HepG2 (cell line): ENCODE measurements around the gene CLASRP. TPM values are rescaled to one million over a fixed set of nuclear protein-coding genes. Genes with fewer than 3 reads are reported as not detected.
A peak's percentile ranks its signal among the peaks of the same experiment; 100 is the strongest.

ENCODE experiments used
- ATAC-seq: fragments of 200-7000 bp; cut with Tn5 transposase; 3 replicates; pipeline ENCODE4 v1.9.1; 2020; ENCODE audit warnings: mild to moderate bottlenecking, moderate library complexity
- BruUV-seq: library from RNA; stranded (reverse); fragments of 400-500 nt; replicated peaks from 2 replicates; lab custom pipeline; 2021; lab: Mats Ljungman, UMichigan
- CTCF ChIA-PET: fragments of 300-600 bp; formaldehyde crosslinking; extraction: SDS; loops from one replicate; lab custom pipeline; 2021; ENCODE audit warnings: low total read pairs, inconsistent platforms, low intra/inter-chr PET ratio; lab: Yijun Ruan, JAX
- POLR2A ChIA-PET: fragments of 350-600 bp; sonication (Branson Sonifier 250); formaldehyde crosslinking; loops from one replicate; lab custom pipeline; 2020; ENCODE audit warnings: antibody characterized with exemption, inconsistent platforms; lab: Yijun Ruan, JAX
- DNase-seq: peaks from one replicate; pipeline ENCODE4 v3.0.0-alpha.2; 2015; ENCODE audit warnings: low spot score
- FAIRE-seq: peaks from 3 replicates; lab custom pipeline; 2011; peaks lifted over from hg19 to GRCh38; lab: Jason Lieb, UNC
- H2AFZ ChIP-seq: one replicate; pipeline ENCODE4 v1.6.1; 2011; ENCODE audit warnings: low read length, inconsistent platforms
- H3K27ac ChIP-seq: fragments of 300-600 bp; 3 replicates; pipeline ENCODE4 v1.8.0; 2011; ENCODE audit warnings: mixed run types, mild to moderate bottlenecking, mixed read lengths, low read length, inconsistent platforms; ENCODE audit not compliant: insufficient read depth; ENCODE audit errors: extremely low read length
- H3K27me3 ChIP-seq, 2 experiments: fragments of 200-600 bp in 1 of 2; 2 replicates in 1 of 2; 3 replicates in 1 of 2; pipeline versions ENCODE4 v1.6.0 to v1.8.0; 2011; ENCODE audit warnings: low read length in 2 of 2, mild to moderate bottlenecking in 2 of 2, moderate library complexity in 2 of 2, inconsistent platforms in 1 of 2; ENCODE audit not compliant: insufficient read depth in 2 of 2, control insufficient read depth in 1 of 2
- H3K36me3 ChIP-seq, 2 experiments: fragments of 200-600 bp in 1 of 2; replicated peaks in 1 of 2; 2 replicates in 1 of 2; 3 replicates in 1 of 2; pipeline versions ENCODE4 v1.5.1 to v1.8.0; 2011; ENCODE audit warnings: low read length in 2 of 2, inconsistent platforms in 1 of 2; ENCODE audit not compliant: insufficient read depth in 2 of 2, control insufficient read depth in 1 of 2
- H3K4me1 ChIP-seq: 2 replicates; pipeline ENCODE4 v1.5.1; 2012; ENCODE audit warnings: low read length, inconsistent platforms; ENCODE audit not compliant: insufficient read depth
- H3K4me2 ChIP-seq: 2 replicates; pipeline ENCODE4 v1.6.0; 2011; ENCODE audit warnings: low read depth, low read length, inconsistent platforms
- H3K4me3 ChIP-seq, 3 experiments: fragments of 200-600 bp in 1 of 3; sonication (generic), shearing (Covaris generic) in 1 of 3; replicated peaks in 1 of 3; 2 replicates each; pipeline ENCODE4 v1.5.1; 2011 to 2016; ENCODE audit warnings: low read length in 3 of 3, inconsistent platforms in 2 of 3, low read depth in 2 of 3, mild to moderate bottlenecking in 2 of 3, control low read depth in 1 of 3, mixed read lengths in 1 of 3; ENCODE audit not compliant: insufficient read depth in 1 of 3
- H3K79me2 ChIP-seq: one replicate; pipeline ENCODE4 v1.6.1; 2011; ENCODE audit warnings: low read length, inconsistent platforms; ENCODE audit not compliant: insufficient read depth
- H3K9ac ChIP-seq: 2 replicates; pipeline ENCODE4 v1.6.0; 2011; ENCODE audit warnings: mild to moderate bottlenecking, low read depth, low read length, inconsistent platforms; ENCODE audit not compliant: insufficient read depth
- H3K9me3 ChIP-seq: 2 replicates; pipeline ENCODE4 v1.5.1; 2012; ENCODE audit warnings: mild to moderate bottlenecking, low read length
- H4K20me1 ChIP-seq: 2 replicates; pipeline ENCODE4 v1.6.0; 2011; ENCODE audit warnings: inconsistent platforms, mild to moderate bottlenecking, low read length, moderate library complexity; ENCODE audit not compliant: insufficient read depth
- CHD4 ChIP-seq: fragments of 200-600 bp; sonication (generic); IDR thresholded peaks from 2 replicates; pipeline ENCODE4 v1.7.0; 2017; ENCODE audit warnings: mild to moderate bottlenecking, low read length, borderline replicate concordance
- NFE2 ChIP-seq: sonication (generic); formaldehyde crosslinking; IDR thresholded peaks from 2 replicates; pipeline ENCODE4 v1.4.0; 2020; ENCODE audit warnings: missing genetic modification reagents
- NR2F2 ChIP-seq: IDR thresholded peaks from 2 replicates; pipeline ENCODE4 v1.6.1; 2012; ENCODE audit warnings: low read depth, inconsistent platforms, borderline replicate concordance
- RFX3 ChIP-seq: IDR thresholded peaks from 2 replicates; pipeline ENCODE4 v1.6.1; 2016; ENCODE audit warnings: missing biosample characterization, missing genetic modification reagents
- RORA ChIP-seq: sonication (generic); formaldehyde crosslinking; IDR thresholded peaks from 2 replicates; pipeline ENCODE4 v1.5.0; 2020; ENCODE audit warnings: mild to moderate bottlenecking, missing genetic modification reagents, moderate library complexity
- ZFP37 ChIP-seq: sonication (generic); formaldehyde crosslinking; IDR thresholded peaks from 2 replicates; pipeline ENCODE4 v1.4.0; 2020; ENCODE audit warnings: missing genetic modification reagents, borderline replicate concordance
- ZNF629 ChIP-seq: sonication (generic); formaldehyde crosslinking; conservative IDR thresholded peaks from 2 replicates; pipeline ENCODE4 v1.5.0; 2020; ENCODE audit warnings: missing genetic modification reagents
- ZNF773 ChIP-seq: sonication (generic); formaldehyde crosslinking; IDR thresholded peaks from 2 replicates; pipeline ENCODE4 v1.4.0; 2020; ENCODE audit warnings: missing genetic modification reagents, borderline replicate concordance
- ZNF782 ChIP-seq: sonication (generic); formaldehyde crosslinking; IDR thresholded peaks from 2 replicates; pipeline ENCODE4 v1.4.0; 2020; ENCODE audit warnings: missing genetic modification reagents, mild to moderate bottlenecking, borderline replicate concordance
- ZSCAN21 ChIP-seq: sonication (generic); formaldehyde crosslinking; IDR thresholded peaks from 2 replicates; pipeline ENCODE4 v1.8.0; 2022; ENCODE audit warnings: mild to moderate bottlenecking, missing genetic modification reagents, moderate library complexity, borderline replicate concordance
- WGBS: methylation state at CpG from one replicate; pipeline ENCODE4 v1.1.6; 2017; ENCODE audit warnings: low lambda C conversion rate; 5-methylcytosine and 5-hydroxymethylcytosine counted together
- in situ Hi-C: cut with HindIII; loops from 2 replicates; pipeline ENCODE4 v1.10.0; 2017; ENCODE audit warnings: low pct_unique_long_range_greater_than_20kb; ENCODE audit not compliant: extremely low pct_ligation_motif_present
- intact Hi-C: fragments of 100-400 bp; cut with micrococcal nuclease; formaldehyde crosslinking; loops from one replicate; pipeline ENCODE4 v1.10.0; 2022; ENCODE audit not compliant: unreplicated experiment
- polyA plus RNA-seq, 8 experiments: library from polyadenylated mRNA; depleted of rRNA in 3 of 8; stranded (reverse) in 7 of 8; unstranded in 1 of 8; fragments of >200 nt; fragmentation: Illumina TruSeq in 4 of 8; extraction: Trizol in 4 of 8; gene quantifications; 2 replicates each; pipeline versions ENCODE4 v1.2.1 to v1.2.3, GENCODE V29; 2011 to 2016; ENCODE audit warnings: low read depth in 4 of 8, missing spikeins in 1 of 8, mixed read lengths in 1 of 8; ENCODE audit not compliant: insufficient read depth in 1 of 8
- total RNA-seq, 5 experiments: library from RNA; depleted of rRNA; stranded (reverse); fragments of >200 nt; fragmentation: Illumina TruSeq; extraction: Trizol; gene quantifications; 2 replicates each; pipeline ENCODE4 v1.2.3, GENCODE V29; 2016; ENCODE audit warnings: low read depth in 1 of 5
- TF ChIP-seq, protein P1 (sequence below): sonication (generic); formaldehyde crosslinking; IDR thresholded peaks from 2 replicates; pipeline ENCODE4 v1.5.1; 2020; ENCODE audit warnings: missing genetic modification reagents, mild to moderate bottlenecking, borderline replicate concordance
- TF ChIP-seq, protein P2 (sequence below): IDR thresholded peaks from 2 replicates; pipeline ENCODE4 v1.6.1; 2016

Gene CLASRP
- total and polyA plus RNA-seq, 2 of the 13 experiments (the other 11 are each of a cell fraction or from before 2014, with no cell fraction given), result 32.0 to 51.4 TPM

DNA sequence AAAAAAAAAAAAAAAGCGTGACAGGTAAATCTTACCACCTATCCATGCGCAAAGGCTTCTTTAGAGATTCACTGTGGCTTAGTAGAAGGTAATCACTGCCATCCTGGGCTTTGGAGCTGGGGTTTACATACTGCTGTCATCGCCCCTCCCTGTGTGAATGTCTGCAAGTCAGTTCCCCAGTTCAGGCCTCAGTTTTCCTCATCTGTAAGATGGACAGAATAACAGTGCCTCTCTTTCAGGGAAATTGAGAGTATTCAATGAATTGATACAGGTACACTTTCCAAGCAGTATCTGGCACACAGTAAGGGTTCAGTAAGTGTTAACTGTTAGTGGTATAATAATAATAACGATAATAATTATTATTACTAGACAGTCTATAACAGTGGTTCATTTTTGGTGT is 35.4 kb upstream of the CLASRP start:
- in situ Hi-C loops, result no loop called here
- ATAC-seq, result no peak
- intact Hi-C loops, result no loop called here

More for the DNA sequence above, 35.4 kb upstream of the CLASRP start:
- Histone ChIP-seq H4K20me1 (no peaks in the 10 kb centered on the region), H3K4me3 (no peak overlapping the region), H3K36me3 (no peaks in the 10 kb centered on the region), H3K9ac (no peak overlapping the region), H3K4me2 (no peak overlapping the region), H2AFZ (no peak overlapping the region), H3K9me3 (no peaks in the 10 kb centered on the region), H3K27ac (no peak overlapping the region), H3K79me2 (no peaks in the 10 kb centered on the region), H3K27me3 (no peaks in the 10 kb centered on the region), H3K4me1 (peaks cover 21% of the 10 kb centered on the region)
- ChIA-PET CTCF (no interaction called here), POLR2A (interaction anchor here (0.7 kb wide), 1 partner anchor 152 kb away, joined by 3 read pairs; no protein-coding TSS in a partner anchor)
- DNase-seq, result no peak
- no peak for FAIRE-seq
- 81% methylated on average over 4 of the region's 4 CpGs for WGBS
- no TSS peak for BruUV-seq
- TF ChIP-seq NR2F2, result no peak
- no peak for TF ChIP-seq ZSCAN21 (CRISPR knock-in tag)
- TF ChIP-seq ZNF629, result peak; percentile 87
- TF ChIP-seq, protein P1, sequence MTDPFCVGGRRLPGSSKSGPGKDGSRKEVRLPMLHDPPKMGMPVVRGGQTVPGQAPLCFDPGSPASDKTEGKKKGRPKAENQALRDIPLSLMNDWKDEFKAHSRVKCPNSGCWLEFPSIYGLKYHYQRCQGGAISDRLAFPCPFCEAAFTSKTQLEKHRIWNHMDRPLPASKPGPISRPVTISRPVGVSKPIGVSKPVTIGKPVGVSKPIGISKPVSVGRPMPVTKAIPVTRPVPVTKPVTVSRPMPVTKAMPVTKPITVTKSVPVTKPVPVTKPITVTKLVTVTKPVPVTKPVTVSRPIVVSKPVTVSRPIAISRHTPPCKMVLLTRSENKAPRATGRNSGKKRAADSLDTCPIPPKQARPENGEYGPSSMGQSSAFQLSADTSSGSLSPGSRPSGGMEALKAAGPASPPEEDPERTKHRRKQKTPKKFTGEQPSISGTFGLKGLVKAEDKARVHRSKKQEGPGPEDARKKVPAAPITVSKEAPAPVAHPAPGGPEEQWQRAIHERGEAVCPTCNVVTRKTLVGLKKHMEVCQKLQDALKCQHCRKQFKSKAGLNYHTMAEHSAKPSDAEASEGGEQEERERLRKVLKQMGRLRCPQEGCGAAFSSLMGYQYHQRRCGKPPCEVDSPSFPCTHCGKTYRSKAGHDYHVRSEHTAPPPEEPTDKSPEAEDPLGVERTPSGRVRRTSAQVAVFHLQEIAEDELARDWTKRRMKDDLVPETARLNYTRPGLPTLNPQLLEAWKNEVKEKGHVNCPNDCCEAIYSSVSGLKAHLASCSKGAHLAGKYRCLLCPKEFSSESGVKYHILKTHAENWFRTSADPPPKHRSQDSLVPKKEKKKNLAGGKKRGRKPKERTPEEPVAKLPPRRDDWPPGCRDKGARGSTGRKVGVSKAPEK (CRISPR knock-in tag), result no peak
- TF ChIP-seq, protein P2, sequence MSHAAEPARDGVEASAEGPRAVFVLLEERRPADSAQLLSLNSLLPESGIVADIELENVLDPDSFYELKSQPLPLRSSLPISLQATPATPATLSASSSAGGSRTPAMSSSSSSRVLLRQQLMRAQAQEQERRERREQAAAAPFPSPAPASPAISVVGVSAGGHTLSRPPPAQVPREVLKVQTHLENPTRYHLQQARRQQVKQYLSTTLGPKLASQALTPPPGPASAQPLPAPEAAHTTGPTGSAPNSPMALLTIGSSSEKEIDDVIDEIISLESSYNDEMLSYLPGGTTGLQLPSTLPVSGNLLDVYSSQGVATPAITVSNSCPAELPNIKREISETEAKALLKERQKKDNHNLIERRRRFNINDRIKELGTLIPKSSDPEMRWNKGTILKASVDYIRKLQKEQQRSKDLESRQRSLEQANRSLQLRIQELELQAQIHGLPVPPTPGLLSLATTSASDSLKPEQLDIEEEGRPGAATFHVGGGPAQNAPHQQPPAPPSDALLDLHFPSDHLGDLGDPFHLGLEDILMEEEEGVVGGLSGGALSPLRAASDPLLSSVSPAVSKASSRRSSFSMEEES (CRISPR knock-in tag), result no peak
- TF ChIP-seq RORA (CRISPR knock-in tag), result no peak
- TF ChIP-seq CHD4, result peak; percentile 40; the same call in 1 of the 2 replicates
- no peak for TF ChIP-seq ZFP37 (CRISPR knock-in tag)
- TF ChIP-seq ZNF782 (CRISPR knock-in tag), result no peak
- no peak for TF ChIP-seq NFE2 (CRISPR knock-in tag)
- no peak for TF ChIP-seq RFX3 (CRISPR knock-in tag)
- TF ChIP-seq ZNF773 (CRISPR knock-in tag), result no peak
